Right ventricle myocardium inferior (tissue), 1 donor: ENCODE data around the gene KDM6B. TPM values are rescaled to one million over a fixed set of nuclear protein-coding genes. Genes with fewer than 3 reads are reported as not detected.
"Not testable (repeated sequence)": the region's sequence is repeated elsewhere in the genome, so short reads cannot be mapped to it uniquely, and the experiment has no call there.

Experiments
- ATAC-seq: fragments of 200-7000 bp; cut with Tn5 transposase; one replicate; pipeline ENCODE4 v1.9.1; 2020; ENCODE audit warnings: mild to moderate bottlenecking, moderate library complexity
- DNase-seq: peaks from one replicate; pipeline ENCODE4 v3.0.0; 2021; ENCODE audit errors: missing footprints
- intact Hi-C: fragments of 100-400 bp; cut with DNase I; formaldehyde crosslinking; loops from one replicate; pipeline ENCODE4 v1.11.0; 2022
- long read RNA-seq: library from polyadenylated mRNA; unstranded; transcript quantifications from one replicate; pipeline ENCODE4 v2.0.0, GENCODE V29; 2021
- total RNA-seq: library from RNA; stranded (reverse); fragmentation: NEBNext Ultra II Directional; extraction: Animal tissue kit (Norgen Biotek cat#: 25700); gene quantifications from one replicate; pipeline ENCODE4 v1.2.1, GENCODE V29; 2021
- donor health status: DM: no; HTN: yes; CAD: no; lungs with severe emphysema.

The KDM6B gene, protein sequence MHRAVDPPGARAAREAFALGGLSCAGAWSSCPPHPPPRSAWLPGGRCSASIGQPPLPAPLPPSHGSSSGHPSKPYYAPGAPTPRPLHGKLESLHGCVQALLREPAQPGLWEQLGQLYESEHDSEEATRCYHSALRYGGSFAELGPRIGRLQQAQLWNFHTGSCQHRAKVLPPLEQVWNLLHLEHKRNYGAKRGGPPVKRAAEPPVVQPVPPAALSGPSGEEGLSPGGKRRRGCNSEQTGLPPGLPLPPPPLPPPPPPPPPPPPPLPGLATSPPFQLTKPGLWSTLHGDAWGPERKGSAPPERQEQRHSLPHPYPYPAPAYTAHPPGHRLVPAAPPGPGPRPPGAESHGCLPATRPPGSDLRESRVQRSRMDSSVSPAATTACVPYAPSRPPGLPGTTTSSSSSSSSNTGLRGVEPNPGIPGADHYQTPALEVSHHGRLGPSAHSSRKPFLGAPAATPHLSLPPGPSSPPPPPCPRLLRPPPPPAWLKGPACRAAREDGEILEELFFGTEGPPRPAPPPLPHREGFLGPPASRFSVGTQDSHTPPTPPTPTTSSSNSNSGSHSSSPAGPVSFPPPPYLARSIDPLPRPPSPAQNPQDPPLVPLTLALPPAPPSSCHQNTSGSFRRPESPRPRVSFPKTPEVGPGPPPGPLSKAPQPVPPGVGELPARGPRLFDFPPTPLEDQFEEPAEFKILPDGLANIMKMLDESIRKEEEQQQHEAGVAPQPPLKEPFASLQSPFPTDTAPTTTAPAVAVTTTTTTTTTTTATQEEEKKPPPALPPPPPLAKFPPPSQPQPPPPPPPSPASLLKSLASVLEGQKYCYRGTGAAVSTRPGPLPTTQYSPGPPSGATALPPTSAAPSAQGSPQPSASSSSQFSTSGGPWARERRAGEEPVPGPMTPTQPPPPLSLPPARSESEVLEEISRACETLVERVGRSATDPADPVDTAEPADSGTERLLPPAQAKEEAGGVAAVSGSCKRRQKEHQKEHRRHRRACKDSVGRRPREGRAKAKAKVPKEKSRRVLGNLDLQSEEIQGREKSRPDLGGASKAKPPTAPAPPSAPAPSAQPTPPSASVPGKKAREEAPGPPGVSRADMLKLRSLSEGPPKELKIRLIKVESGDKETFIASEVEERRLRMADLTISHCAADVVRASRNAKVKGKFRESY (N-terminal part only)
- 25.0 TPM for total RNA-seq
- long read RNA-seq, partial matches to known transcripts: 0 of 2 reads
- long read RNA-seq, other reads (novel, unspliced or antisense): 2 of 2 reads

GRCh38 chr17:7833795-7834541 lies at the start of gene KDM6B:
TSS of gene KDM6B (plus strand) at chr17:7834217. CDS start at chr17:7845555, 11,338 bp downstream.
- intact Hi-C loops: no loop called here
- ATAC-seq (peak; percentile 79), DNase-seq (peak; percentile 98)

DNA sequence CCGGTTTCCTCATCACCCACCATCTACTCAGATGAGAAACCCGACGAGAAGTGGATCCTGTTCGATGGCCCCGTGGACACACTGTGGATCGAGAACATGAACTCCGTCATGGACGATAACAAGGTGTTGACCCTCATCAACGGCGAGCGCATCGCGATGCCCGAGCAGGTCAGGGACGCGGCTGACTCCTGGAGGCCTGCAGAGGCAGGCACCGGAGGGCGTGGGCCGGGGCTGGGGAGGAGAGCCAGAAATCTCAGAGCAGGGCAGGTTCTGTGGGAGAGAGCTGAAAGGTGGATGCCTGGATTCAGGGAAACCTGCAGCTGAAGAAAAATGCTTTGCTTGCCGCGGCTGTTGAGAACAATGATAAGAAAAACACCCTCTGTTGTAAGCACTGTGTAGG lies 47.2 kb upstream of the KDM6B start:
- intact Hi-C loops: no loop called here
- DNase-seq (no peak), ATAC-seq (no peak)

- ATAC-seq: no peak
- intact Hi-C loops: no loop called here
- DNase-seq: no peak
Observed at GRCh38 chr17:7789131-7789530, 44.9 kb upstream of the KDM6B start.

DNA sequence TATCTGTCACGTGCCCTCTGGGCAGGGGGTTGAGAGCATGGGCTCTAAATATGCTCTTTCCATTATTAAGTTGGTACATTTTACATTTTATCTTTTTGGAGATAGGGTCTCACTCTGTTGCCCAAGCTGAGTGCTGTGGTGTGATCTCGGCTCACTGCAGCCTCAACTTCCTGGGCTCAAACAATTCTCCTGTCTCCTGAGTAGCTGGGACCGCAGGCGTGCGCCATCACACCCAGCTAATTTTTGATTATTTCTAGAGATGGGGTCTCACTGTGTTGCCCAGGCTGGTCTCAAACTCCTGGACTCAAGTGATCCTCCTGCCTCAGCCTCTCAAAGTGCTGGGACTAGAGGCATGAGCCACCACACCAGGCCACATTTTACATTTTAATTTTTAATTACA lies 43.9 kb upstream of the KDM6B start:
- no peak for DNase-seq
- ATAC-seq: no peak
- intact Hi-C loops: no loop called here

DNA sequence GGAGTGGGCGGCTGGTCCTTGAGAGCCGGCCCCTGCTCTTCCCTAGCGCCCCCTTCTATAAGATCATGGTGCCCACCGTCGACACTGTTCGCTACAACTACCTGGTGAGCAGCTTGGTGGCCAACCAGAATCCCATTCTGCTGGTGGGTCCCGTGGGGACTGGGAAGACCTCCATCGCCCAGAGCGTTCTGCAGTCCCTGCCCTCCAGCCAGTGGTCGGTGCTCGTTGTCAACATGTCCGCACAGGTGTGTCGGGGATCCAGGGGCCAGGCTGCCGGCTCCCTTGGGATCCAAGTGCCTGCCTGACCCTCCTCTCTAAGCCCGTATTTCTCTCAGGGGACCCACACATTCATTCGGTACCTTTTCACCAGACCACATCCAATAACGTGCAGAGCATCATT lies 41.4 kb upstream of the KDM6B start:
- ATAC-seq (no peak), DNase-seq (no peak)
- intact Hi-C loops: no loop called here

- DNase-seq (no peak), ATAC-seq (no peak)
- intact Hi-C loops: no loop called here
Observed at GRCh38 chr17:7794075-7794663, 39.8 kb upstream of the KDM6B start.

DNA sequence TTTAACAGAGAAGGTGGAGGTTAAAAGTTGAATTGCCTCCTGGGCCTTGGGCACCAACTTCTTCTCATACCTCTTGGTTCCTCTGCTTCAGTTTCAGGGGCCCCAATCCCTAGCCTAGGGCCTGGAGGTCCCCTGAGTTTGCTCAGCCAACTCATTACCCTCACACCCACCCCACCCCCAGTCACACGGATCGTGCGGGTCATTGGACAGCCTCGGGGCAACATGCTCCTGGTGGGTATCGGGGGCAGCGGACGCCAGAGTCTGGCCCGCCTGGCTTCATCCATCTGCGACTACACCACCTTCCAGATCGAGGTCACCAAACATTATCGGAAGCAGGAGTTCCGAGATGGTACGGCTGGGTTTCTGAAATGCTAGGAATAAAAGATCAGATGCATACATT lies 36.0 kb upstream of the KDM6B start:
- intact Hi-C loops: no loop called here
- ATAC-seq: no peak

DNA sequence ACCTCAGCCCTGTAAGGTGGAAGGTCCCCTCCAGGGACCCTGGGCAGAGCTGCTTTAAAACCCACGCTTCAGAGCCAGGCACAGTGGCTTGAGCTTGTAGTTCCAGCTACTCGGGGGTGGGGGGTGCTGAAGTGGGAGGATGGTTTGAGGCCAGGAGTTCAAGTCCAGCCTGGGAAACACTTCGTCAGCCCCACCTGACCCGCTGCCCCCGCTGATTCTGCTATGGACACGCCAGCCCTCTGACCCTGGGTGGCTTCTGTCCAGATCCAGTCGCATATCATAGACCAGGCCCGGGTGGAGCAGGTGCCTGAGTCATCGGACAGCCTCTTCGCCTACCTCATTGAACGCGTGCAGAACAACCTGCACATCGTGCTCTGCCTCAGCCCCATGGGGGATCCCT lies 35.2 kb upstream of the KDM6B start:
- intact Hi-C loops: no loop called here
- ATAC-seq (no peak), DNase-seq (no peak)

More for the DNA sequence above, 36.0 kb upstream of the KDM6B start:
- DNase-seq: no peak

DNA sequence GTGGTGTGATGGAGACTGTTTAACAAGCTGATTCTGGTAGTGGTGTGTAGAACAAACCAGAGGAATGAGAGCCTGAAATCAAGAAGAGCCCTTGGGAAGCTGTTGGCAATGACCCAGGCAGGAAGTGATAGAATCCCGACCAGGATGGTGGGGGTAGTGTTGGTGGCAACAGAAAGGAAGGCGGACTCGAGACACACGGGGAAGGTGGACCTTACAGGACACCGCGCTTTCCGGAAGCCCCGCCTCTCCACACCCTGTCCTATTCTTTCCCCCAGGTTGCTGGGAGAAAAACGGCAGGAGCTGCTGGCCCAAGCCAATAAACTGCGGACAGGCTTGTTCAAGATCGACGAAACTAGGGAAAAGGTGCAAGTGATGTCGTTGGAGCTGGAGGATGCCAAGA lies 30.0 kb upstream of the KDM6B start:
- ATAC-seq (no peak), DNase-seq (no peak)
- intact Hi-C loops: no loop called here

DNA sequence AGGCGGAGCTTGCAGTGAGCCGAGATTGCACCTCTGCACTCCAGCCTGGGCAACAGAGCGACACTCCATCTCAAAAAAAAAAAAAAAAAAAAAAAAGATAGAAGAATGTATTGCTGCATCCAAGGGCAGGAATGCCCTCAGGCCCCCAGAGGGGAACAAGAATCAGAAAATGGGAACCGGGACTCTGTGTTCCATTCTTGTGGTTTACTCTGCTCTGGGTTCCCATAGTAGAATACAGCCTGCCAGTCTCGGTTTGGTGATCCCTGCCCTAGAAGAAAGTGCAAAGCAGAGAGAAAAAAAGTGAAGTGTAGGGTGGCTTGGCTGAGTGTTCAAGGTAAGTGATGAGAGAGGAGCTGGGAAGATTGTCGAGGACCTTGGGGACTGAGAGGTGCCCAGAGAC lies 27.4 kb upstream of the KDM6B start:
- DNase-seq: no peak
- ATAC-seq: no peak
- intact Hi-C loops: no loop called here

- DNase-seq (no peak), ATAC-seq (no peak)
- intact Hi-C loops: no loop called here
Observed at GRCh38 chr17:7807206-7807605, 26.8 kb upstream of the KDM6B start.

GRCh38 chr17:7809086-7809790 lies 24.8 kb upstream of the KDM6B start:
- DNase-seq: no peak
- no peak for ATAC-seq
- intact Hi-C loops: no loop called here

DNA sequence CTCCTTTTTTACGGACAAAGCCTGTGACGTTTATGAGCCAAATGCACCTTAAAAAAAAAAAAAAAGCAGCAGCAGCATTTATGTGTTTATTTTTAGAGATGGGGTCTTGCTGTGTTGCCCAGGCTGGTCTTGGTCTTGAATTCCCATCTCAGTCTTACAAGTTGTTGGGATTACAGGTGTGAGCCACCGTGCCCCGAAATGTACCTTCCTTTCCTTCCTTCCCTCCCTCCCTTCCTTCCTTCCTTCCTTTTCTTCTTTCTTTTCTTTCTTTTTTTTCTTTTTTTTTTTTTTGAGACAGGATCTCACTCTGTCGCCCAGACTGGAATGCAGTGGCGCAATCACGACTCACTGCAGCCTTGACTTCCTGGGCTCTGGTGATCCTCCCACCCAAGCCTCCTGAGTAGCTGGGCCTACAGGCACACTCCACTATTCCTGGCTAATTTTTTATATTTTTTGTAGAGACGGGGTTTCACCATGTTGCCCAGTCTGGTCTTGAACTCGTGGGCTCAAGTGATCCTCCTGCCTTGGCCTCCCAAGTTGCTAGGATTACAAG lies 24.1 kb upstream of the KDM6B start:
- DNase-seq, intact Hi-C loops, ATAC-seq: not testable (repeated sequence)

DNA sequence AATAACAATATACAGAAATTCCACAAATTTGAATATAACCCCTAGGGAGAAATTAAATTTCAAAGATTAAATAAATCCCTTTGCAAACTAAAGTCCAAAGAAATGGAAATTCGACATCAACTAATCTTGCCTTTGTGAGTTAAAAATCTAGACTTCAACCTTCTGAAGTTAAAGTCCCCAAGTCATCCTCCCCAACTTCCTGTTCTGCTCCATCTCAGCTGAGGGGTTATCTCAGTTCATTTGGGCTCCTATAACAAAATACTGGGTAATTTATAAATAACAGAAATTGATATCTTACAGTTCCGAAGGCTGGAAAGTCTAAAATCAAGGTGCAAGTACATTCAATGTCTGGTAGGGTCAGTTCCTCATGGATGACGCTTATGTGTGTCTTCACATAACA lies 22.8 kb upstream of the KDM6B start:
- intact Hi-C loops: no loop called here
- DNase-seq: no peak

DNA sequence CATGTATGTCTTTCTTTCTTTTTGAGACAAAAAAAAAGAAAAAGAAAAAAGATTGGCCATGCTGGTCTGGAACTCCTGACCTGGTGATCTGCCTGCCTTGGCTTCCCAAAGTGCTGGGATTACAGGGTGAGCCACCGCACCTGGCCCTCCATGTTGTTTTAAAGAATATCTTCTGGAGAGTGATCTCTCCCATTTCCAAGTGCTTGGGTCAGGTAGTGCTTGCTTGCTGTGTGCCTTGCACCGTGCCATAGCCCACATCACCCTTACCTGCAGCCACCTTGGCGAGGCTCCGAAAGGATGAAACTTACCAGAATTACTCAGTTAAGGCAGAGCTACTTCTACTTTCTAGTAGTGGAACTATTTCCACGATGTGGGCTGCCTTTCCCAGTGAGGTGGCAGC lies 19.0 kb upstream of the KDM6B start:
- DNase-seq (no peak), ATAC-seq (no peak)
- intact Hi-C loops: no loop called here

More for the DNA sequence above, 22.8 kb upstream of the KDM6B start:
- no peak for ATAC-seq

GRCh38 chr17:7816926-7817642 lies 16.9 kb upstream of the KDM6B start:
- intact Hi-C loops: no loop called here
- DNase-seq (no peak), ATAC-seq (no peak)

GRCh38 chr17:7817643-7817964 lies 16.4 kb upstream of the KDM6B start:
- ATAC-seq (no peak), DNase-seq (no peak)
- intact Hi-C loops: no loop called here
